M059J (cell line): ENCODE measurements around the gene CR1. TPM values are rescaled to one million over a fixed set of nuclear protein-coding genes. Genes with fewer than 3 reads are reported as not detected.
"Not testable (repeated sequence)": the region's sequence is repeated elsewhere in the genome, so short reads cannot be mapped to it uniquely, and the experiment has no call there.

Source experiments
- DNase-seq: peaks from one replicate; pipeline ENCODE4 v3.0.0-alpha.2; 2012; ENCODE audit warnings: low read depth
- total RNA-seq: library from RNA; depleted of rRNA; stranded (reverse); fragments of >200 nt; shearing (Covaris generic); gene quantifications from 2 replicates; pipeline ENCODE4 v1.2.3, GENCODE V29; 2014

Gene CR1
- total RNA-seq, 1 experiment from 2014 or later = not detected

DNA sequence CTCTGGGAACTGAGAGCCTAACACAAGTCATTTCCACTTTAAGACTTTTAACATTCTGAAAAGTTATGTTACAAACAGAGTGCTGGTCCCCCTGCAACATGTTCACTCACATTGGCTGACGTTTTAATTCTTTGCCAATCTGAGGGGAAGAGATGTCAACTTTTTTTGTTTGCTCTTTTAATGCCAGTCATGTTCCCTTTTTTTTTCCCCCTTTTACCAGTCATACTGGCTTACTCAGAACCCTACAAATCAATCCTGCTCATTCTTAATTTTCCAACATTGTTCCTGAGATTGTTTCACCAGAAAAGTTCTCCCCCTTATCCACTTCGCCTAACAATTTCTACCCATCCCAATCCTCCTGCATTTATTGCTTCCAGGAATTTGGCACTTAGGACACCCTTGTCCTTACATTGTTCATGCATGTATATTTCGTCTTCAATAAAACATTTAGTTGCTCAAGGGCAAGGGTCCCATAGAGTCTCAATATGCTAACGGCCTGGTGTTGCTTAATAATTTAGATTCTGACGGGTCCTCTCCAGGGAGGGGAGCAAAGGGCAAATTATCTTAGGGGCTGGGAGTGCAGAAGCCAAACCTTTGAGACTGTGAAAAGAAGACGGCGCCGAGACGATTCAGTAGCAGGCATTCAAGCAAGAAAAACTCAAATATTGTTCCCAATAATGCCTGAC lies 148.4 kb downstream of the CR1 start:
- DNase-seq = no peak

- DNase-seq = peak; percentile 78
Measured at GRCh38 chr1:207644852-207645634, 149.1 kb downstream of the CR1 start, which contains the start of gene CR1L. TSS of gene CR1L (plus strand) at chr1:207645133. CDS start at chr1:207645234, 101 bp downstream.

- no peak for DNase-seq
Measured at GRCh38 chr1:207645635-207646081, 149.7 kb downstream of the CR1 start.

DNA sequence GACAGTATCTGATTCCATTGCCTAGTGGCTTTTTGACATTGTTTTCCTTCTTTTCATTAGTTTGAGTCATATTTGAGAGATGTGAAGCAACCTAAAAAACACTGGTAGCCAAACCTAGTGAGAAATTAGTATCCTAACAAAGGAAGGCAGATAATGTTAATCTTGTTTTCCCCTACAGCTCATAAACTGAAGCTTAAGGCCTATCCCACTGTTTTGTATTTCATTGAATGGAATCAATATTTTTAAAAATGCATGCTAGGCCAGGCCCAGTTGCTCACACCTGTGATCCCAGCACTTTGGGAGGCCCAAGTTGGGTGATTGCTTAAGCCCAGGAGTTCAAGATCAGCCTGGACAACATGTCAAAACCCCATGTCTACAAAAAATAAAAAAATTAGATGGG lies 150.2 kb downstream of the CR1 start:
- DNase-seq = no peak

- DNase-seq = no peak
Measured at GRCh38 chr1:207646944-207647579, 151.1 kb downstream of the CR1 start.

- no peak for DNase-seq
Measured at GRCh38 chr1:207647671-207648333, 151.8 kb downstream of the CR1 start.

DNA sequence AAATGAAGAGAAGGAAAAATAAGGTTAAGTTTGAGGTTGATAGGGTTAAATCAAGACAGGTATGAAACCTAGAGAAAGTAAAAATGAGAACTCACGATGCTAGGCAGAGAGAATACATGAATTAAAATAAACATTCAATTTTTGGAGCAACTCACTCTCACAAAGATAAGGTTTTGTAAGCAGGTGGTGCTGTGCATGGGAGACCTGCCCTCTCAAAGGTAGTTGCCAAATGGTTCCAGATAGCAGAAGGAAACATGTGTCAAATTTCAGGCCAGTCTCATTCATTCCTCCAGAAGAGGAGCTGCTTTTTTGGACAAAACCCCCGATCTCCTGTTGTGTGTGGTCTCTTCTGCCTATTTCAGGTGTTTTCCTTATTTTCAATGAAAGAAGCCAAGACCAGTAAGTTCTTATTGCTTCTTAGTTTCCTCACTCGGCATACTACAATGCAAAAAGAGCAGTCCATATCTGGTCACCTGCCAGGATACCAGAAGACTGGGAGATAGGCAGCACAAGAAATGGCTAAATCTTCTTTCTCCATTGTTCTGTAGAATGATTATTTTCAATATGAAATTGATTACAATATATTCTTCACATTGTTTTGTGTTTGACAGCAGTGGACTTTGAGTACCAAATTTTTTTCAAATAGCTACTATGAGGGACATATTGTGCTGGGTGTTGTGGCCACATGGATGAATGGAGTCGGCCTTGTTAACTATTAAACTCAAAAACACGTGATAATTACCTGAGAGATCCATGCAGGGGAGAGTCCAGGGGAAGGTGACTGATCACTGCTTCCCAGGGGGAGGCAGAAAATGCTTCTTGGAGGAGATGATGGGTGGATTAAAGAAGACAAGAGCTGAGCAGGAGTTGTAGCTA lies 152.6 kb downstream of the CR1 start:
- no peak for DNase-seq

DNA sequence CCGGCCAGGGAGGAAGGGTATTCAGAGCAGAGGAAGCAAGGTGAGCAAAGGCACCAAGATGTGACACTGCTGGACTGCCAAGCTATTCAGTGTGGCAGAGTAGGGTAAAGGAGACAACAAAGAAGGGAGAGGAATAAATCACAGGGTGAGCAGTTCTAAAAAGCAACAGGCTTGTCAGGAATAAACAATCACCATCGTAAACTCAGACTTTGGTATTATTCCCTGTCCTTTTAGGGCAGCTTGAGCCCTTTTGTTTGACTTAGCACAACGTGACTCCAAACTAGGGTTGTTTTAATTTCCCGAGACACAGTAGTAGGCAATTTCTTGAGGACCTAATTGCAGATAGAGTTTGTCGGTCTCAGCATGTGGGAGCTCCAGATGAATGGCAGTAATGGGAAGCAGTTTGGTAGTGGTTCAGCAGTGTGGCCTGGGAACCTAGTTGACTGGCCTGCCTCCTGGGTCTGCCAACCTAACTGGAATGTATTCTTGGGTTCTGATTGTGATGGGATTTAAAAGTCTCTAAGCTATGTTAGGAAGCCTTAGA lies 153.3 kb downstream of the CR1 start:
- DNase-seq = no peak

DNA sequence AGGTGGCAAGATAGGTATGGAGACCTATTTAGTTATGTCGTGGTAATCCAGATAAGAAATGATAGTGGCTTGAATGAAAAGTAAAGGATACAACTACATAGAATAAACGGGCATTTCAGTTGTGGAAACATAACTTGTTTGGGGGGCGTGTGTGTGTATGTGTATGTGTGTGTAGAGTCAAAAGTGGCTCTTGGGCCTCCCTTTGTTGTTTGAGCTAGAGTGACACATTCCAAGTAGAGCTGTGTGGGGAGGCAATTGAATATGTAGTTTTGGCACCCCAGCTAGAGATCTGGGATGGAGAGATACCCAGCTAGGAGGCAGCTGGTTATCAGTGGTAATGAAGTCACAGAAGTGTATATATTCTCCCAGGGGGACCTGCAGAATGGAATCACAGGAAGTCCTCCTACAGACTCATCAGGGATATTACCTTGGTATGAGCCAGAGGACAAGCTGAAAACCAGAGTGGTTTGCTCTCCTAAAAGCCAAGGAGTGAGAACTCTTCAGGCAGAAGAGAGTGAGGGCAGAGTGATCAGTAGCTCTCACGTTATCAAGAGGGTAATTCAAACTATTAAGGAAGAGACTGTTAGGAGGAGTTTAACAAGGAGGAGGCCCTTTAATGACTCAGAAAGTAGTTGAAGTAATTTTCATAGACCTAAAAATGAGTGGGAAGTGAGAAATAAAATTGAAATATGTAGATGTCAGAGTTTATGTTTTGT lies 154.1 kb downstream of the CR1 start:
- no peak for DNase-seq

GRCh38 chr1:207651583-207651982 lies 155.6 kb downstream of the CR1 start:
- no peak for DNase-seq

DNA sequence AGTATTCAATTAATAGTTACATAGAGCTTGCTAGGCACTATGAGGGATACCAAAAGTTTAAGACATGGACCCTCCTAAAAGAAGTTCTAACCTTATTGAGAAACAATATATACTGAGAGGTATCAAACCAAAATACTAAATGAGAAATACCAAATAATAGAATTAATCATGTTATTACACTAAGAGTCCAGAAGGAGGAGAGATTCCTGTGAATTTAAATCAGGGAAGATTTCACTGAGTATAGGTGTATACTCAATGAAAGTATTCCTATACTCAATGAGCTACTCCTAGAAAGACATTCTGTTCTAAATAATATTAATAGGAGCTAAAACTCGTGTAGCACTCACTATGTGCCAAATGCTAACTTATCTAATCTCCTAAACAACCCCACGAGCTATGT lies 158.4 kb downstream of the CR1 start:
- DNase-seq = no peak

GRCh38 chr1:207658408-207658807 lies 162.5 kb downstream of the CR1 start:
- no peak for DNase-seq

GRCh38 chr1:207658904-207659485 lies 163.0 kb downstream of the CR1 start:
- no peak for DNase-seq

GRCh38 chr1:207659545-207660153 lies 163.7 kb downstream of the CR1 start:
- peak; percentile 32 for DNase-seq

GRCh38 chr1:207661420-207661819 lies 165.5 kb downstream of the CR1 start:
- DNase-seq = not testable (repeated sequence)

DNA sequence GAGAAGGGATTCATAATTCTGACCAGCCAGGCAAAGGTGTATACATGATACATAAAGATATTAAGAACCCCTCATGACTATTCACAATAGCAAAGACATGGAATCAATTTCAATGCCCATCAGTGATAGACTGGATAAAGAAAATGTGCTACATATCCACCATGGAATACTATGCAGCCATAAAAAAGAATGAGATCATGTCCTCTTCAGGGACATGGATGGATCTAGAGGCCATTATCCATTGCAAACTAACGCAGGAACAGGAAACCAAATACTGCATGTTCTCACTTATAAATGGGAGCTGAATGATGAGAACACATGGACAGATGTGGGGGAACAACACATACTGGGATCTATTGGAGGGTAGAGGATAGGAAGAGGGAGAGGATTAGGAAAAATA lies 170.4 kb downstream of the CR1 start:
- DNase-seq = no peak

GRCh38 chr1:207669528-207670009 lies 173.6 kb downstream of the CR1 start:
- DNase-seq = no peak

- DNase-seq = no peak
Measured at GRCh38 chr1:207670192-207670591, 174.2 kb downstream of the CR1 start.

DNA sequence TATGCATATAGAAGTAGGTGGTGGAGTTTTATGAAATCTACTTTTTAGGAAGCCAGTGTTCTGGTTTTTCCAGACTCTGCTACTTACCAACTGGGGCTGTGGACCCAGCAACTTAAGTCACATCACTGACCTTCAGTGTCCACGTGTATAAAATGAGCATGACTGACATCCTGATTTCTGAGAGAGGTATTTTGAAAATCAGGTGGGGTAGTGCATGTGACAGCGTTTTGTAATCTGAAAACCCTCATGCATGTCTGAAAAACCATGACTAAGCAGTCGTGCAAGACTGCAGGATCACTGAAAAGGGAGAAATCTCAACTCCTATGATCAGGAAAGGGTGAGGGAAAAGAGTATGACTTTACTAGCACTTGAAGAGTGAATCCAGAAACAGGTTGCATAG lies 175.0 kb downstream of the CR1 start:
- DNase-seq = no peak
